GM23338 (cell line): ENCODE measurements around the gene DUSP11. TPM values are rescaled to one million over a fixed set of nuclear protein-coding genes. Genes with fewer than 3 reads are reported as not detected.

Experiments used
- ATAC-seq: fragments of 200-7000 bp; cut with Tn5 transposase; 3 replicates; pipeline ENCODE4 v1.9.1; 2020
- DNase-seq: peaks from one replicate; pipeline ENCODE4 v3.0.0-alpha.2; 2015; ENCODE audit warnings: low spot score
- H2AFZ ChIP-seq: fragments of 200-600 bp; sonication (generic); 2 replicates; pipeline ENCODE4 v1.8.0; 2016; ENCODE audit warnings: antibody characterized with exemption, mild to moderate bottlenecking, moderate library complexity
- H3F3A ChIP-seq: fragments of 200-600 bp; sonication (generic); replicated peaks from 2 replicates; pipeline ENCODE4 v1.8.0; 2017; ENCODE audit warnings: antibody characterized with exemption, mixed run types, low read depth
- H3K27ac ChIP-seq: fragments of 200-600 bp; sonication (generic); 2 replicates; pipeline ENCODE4 v1.6.1; 2016; ENCODE audit warnings: low read depth
- H3K27me3 ChIP-seq: fragments of 200-600 bp; sonication (generic); 2 replicates; pipeline ENCODE4 v1.8.0; 2016; ENCODE audit warnings: mild to moderate bottlenecking, mixed run types, moderate library complexity; ENCODE audit not compliant: insufficient read depth
- H3K36me3 ChIP-seq: fragments of 200-600 bp; sonication (generic); 2 replicates; pipeline ENCODE4 v1.8.0; 2016; ENCODE audit warnings: mild to moderate bottlenecking; ENCODE audit not compliant: insufficient read depth
- H3K4me1 ChIP-seq: fragments of 200-600 bp; sonication (generic); 2 replicates; pipeline ENCODE4 v1.8.0; 2016; ENCODE audit warnings: mild to moderate bottlenecking, moderate library complexity; ENCODE audit not compliant: insufficient read depth
- H3K4me2 ChIP-seq: fragments of 200-600 bp; sonication (generic); 2 replicates; pipeline ENCODE4 v1.7.1; 2017; ENCODE audit warnings: mixed run types
- H3K4me3 ChIP-seq: fragments of 200-600 bp; sonication (generic); 2 replicates; pipeline ENCODE4 v1.6.1; 2016; ENCODE audit warnings: mixed run types
- H3K79me2 ChIP-seq: fragments of 200-600 bp; sonication (generic); replicated peaks from 2 replicates; pipeline ENCODE4 v1.8.0; 2017; ENCODE audit warnings: mild to moderate bottlenecking; ENCODE audit not compliant: insufficient read depth
- H3K9me2 ChIP-seq: fragments of 200-600 bp; sonication (generic); 2 replicates; pipeline ENCODE4 v1.8.0; 2017; ENCODE audit not compliant: insufficient read depth
- H4K20me1 ChIP-seq: fragments of 200-600 bp; sonication (generic); replicated peaks from 2 replicates; pipeline ENCODE4 v1.8.0; 2017; ENCODE audit warnings: mild to moderate bottlenecking; ENCODE audit not compliant: insufficient read depth
- H3K27ac Mint-ChIP-seq: 2 replicates; pipeline ENCODE4 v1.8.0; 2020; ENCODE audit warnings: inconsistent platforms, mild to moderate bottlenecking, moderate library complexity, mixed read lengths
- H3K27me3 Mint-ChIP-seq: 3 replicates; pipeline ENCODE4 v1.8.0; 2022; ENCODE audit warnings: low read depth, mild to moderate bottlenecking, moderate library complexity, mixed read lengths, inconsistent platforms; ENCODE audit not compliant: insufficient read depth, poor library complexity
- H3K36me3 Mint-ChIP-seq: 3 replicates; pipeline ENCODE4 v1.8.0; 2021; ENCODE audit warnings: low read depth, mild to moderate bottlenecking, inconsistent platforms, moderate library complexity, mixed read lengths
- H3K4me1 Mint-ChIP-seq: 3 replicates; pipeline ENCODE4 v1.8.0; 2020; ENCODE audit warnings: mild to moderate bottlenecking, inconsistent platforms, mixed read lengths
- H3K4me3 Mint-ChIP-seq: 3 replicates; pipeline ENCODE4 v1.8.0; 2021; ENCODE audit warnings: moderate library complexity, mild to moderate bottlenecking, inconsistent platforms, mixed read lengths
- H3K9me3 Mint-ChIP-seq: 3 replicates; pipeline ENCODE4 v1.8.0; 2020; ENCODE audit warnings: moderate library complexity, mild to moderate bottlenecking, inconsistent platforms, mixed read lengths
- CREB1 ChIP-seq: fragments of 250-450 bp; sonication (Bioruptor Pico); IDR thresholded peaks from 2 replicates; pipeline ENCODE4 v1.5.0; 2020; ENCODE audit warnings: low read depth, mild to moderate bottlenecking, moderate library complexity
- CTCF ChIP-seq, 2 experiments: fragments of 200-600 bp in 1 of 2; sonication (generic) in 1 of 2; conservative IDR thresholded peaks; 2 replicates each; pipeline versions ENCODE4 v1.5.1 to v1.6.1; 2016 to 2017; ENCODE audit warnings: antibody characterized with exemption in 2 of 2, low read depth in 2 of 2, mild to moderate bottlenecking in 2 of 2, moderate library complexity in 1 of 2
- EZH2 ChIP-seq: fragments of 200-600 bp; sonication (generic); IDR thresholded peaks from one replicate; pipeline ENCODE4 v1.8.0; 2017; ENCODE audit warnings: antibody characterized with exemption, mild to moderate bottlenecking, low read depth; ENCODE audit not compliant: unreplicated experiment
- EZH2phosphoT487 ChIP-seq: fragments of 200-600 bp; sonication (generic); IDR thresholded peaks from one replicate; pipeline ENCODE4 v1.8.1; 2018; ENCODE audit warnings: antibody characterized with exemption; ENCODE audit not compliant: unreplicated experiment
- JUNB ChIP-seq: IDR thresholded peaks from one replicate; pipeline ENCODE4 v1.6.1; 2016; ENCODE audit warnings: antibody characterized with exemption; ENCODE audit not compliant: unreplicated experiment
- NANOG ChIP-seq: IDR thresholded peaks from 2 replicates; pipeline ENCODE4 v1.6.1; 2016; ENCODE audit warnings: antibody characterized with exemption, borderline replicate concordance
- POLR2AphosphoS5 ChIP-seq: IDR thresholded peaks from 2 replicates; pipeline ENCODE4 v1.6.1; 2016; ENCODE audit warnings: antibody characterized with exemption, low read depth
- STAT1 ChIP-seq: IDR thresholded peaks from one replicate; pipeline ENCODE4 v1.6.1; 2016; ENCODE audit warnings: antibody characterized with exemption; ENCODE audit not compliant: unreplicated experiment
- ZNF114 ChIP-seq: fragments of 250-450 bp; sonication (Bioruptor Pico); IDR thresholded peaks from 2 replicates; pipeline ENCODE4 v1.5.0; 2020; ENCODE audit warnings: mild to moderate bottlenecking, moderate library complexity
- ZNF331 ChIP-seq: fragments of 250-450 bp; sonication (Bioruptor Pico); IDR thresholded peaks from 2 replicates; pipeline ENCODE4 v1.5.0; 2020; ENCODE audit warnings: low read depth, mild to moderate bottlenecking, moderate library complexity
- ZNF462 ChIP-seq: fragments of 250-450 bp; sonication (Bioruptor Pico); IDR thresholded peaks from 2 replicates; pipeline ENCODE4 v1.5.0; 2020; ENCODE audit warnings: mild to moderate bottlenecking, moderate library complexity
- polyA plus RNA-seq: library from polyadenylated mRNA; unstranded; fragments of >200 nt; fragmentation: Nextera tagmentation; extraction: Ambion mirVana; gene quantifications from 2 replicates; pipeline ENCODE4 v1.2.1, GENCODE V29; 2016
- total RNA-seq: library from RNA; depleted of rRNA; stranded (reverse); fragments of >200 nt; shearing (Covaris generic); gene quantifications from 2 replicates; pipeline ENCODE4 v1.2.3, GENCODE V29; 2014
- TF ChIP-seq, protein P1 (sequence below): IDR thresholded peaks from one replicate; pipeline ENCODE4 v1.6.1; 2018; ENCODE audit warnings: antibody characterized with exemption; ENCODE audit not compliant: unreplicated experiment
- TF ChIP-seq, protein P2 (sequence below): IDR thresholded peaks from 2 replicates; pipeline ENCODE4 v1.6.1; 2016; ENCODE audit warnings: antibody characterized with exemption

Gene DUSP11
- total and polyA plus RNA-seq, 2 experiments from 2014 or later = 21.0 to 23.3 TPM

DNA sequence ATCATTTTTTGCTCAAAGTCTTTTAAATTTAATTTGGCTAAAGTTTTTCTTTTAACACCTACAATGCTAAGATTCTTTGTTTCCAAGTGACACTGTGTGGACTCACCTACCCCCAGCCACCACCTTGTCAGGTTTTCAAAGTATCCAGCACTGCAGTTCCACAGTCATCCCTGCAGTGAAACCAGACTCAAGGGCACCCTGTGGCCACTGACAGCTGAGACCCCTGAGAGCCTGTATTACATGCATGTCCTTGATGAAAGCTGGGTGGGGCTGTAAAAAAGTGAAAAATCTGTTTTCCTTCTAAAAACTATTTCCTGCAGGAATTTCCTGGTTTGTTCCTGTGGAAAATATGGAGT, 62.7 kb downstream of the DUSP11 start:
- H3K4me3 Mint-ChIP-seq = no peak overlapping the region
- no peak for DNase-seq
- H3K27me3 ChIP-seq = 0 out of 2 replicates have a peak, but pooled peaks cover 3% of the 10 kb centered on the region
- TF ChIP-seq CREB1 (CRISPR knock-in tag) (no peak), CTCF (conservative IDR thresholded peaks at IDR 0.05; ENCODE audit: low read depth in 2 of 2) (no peak), ZNF331 (CRISPR knock-in tag) (no peak), JUNB (no peak), EZH2 (no peak), EZH2phosphoT487 (no peak), ZNF462 (CRISPR knock-in tag) (no peak), STAT1 (no peak), POLR2AphosphoS5 (no peak), NANOG (no peak), ZNF114 (no peak)
- TF ChIP-seq, protein P1, sequence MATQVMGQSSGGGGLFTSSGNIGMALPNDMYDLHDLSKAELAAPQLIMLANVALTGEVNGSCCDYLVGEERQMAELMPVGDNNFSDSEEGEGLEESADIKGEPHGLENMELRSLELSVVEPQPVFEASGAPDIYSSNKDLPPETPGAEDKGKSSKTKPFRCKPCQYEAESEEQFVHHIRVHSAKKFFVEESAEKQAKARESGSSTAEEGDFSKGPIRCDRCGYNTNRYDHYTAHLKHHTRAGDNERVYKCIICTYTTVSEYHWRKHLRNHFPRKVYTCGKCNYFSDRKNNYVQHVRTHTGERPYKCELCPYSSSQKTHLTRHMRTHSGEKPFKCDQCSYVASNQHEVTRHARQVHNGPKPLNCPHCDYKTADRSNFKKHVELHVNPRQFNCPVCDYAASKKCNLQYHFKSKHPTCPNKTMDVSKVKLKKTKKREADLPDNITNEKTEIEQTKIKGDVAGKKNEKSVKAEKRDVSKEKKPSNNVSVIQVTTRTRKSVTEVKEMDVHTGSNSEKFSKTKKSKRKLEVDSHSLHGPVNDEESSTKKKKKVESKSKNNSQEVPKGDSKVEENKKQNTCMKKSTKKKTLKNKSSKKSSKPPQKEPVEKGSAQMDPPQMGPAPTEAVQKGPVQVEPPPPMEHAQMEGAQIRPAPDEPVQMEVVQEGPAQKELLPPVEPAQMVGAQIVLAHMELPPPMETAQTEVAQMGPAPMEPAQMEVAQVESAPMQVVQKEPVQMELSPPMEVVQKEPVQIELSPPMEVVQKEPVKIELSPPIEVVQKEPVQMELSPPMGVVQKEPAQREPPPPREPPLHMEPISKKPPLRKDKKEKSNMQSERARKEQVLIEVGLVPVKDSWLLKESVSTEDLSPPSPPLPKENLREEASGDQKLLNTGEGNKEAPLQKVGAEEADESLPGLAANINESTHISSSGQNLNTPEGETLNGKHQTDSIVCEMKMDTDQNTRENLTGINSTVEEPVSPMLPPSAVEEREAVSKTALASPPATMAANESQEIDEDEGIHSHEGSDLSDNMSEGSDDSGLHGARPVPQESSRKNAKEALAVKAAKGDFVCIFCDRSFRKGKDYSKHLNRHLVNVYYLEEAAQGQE = no peak
- TF ChIP-seq, protein P2, sequence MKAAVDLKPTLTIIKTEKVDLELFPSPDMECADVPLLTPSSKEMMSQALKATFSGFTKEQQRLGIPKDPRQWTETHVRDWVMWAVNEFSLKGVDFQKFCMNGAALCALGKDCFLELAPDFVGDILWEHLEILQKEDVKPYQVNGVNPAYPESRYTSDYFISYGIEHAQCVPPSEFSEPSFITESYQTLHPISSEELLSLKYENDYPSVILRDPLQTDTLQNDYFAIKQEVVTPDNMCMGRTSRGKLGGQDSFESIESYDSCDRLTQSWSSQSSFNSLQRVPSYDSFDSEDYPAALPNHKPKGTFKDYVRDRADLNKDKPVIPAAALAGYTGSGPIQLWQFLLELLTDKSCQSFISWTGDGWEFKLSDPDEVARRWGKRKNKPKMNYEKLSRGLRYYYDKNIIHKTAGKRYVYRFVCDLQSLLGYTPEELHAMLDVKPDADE = no peak
- no peak overlapping the region for H3K4me3 ChIP-seq
- H3K9me3 Mint-ChIP-seq = peaks cover 48% of the 10 kb centered on the region
- no peaks in the 10 kb centered on the region for H3K36me3 ChIP-seq
- H3F3A ChIP-seq = no peaks in the 10 kb centered on the region
- no peak for ATAC-seq
- no peaks in the 10 kb centered on the region for H3K4me1 Mint-ChIP-seq
- no peak overlapping the region for H3K4me2 ChIP-seq
- no peak overlapping the region for H2AFZ ChIP-seq
- no peaks in the 10 kb centered on the region for H3K4me1 ChIP-seq
- H4K20me1 ChIP-seq = no peaks in the 10 kb centered on the region
- peaks cover 4% of the 10 kb centered on the region for H3K36me3 Mint-ChIP-seq
- H3K79me2 ChIP-seq = no peaks in the 10 kb centered on the region
- no peak overlapping the region for H3K27ac Mint-ChIP-seq
- H3K27ac ChIP-seq = no peak overlapping the region
- H3K9me2 ChIP-seq = no peaks in the 10 kb centered on the region
- peaks cover 10% of the 10 kb centered on the region for H3K27me3 Mint-ChIP-seq
